GM21515 (cell line): ENCODE data around the gene CPD.
"Not testable (repeated sequence)": the region's sequence is repeated elsewhere in the genome, so short reads cannot be mapped to it uniquely, and the experiment has no call there.

ENCODE experiments used
- ATAC-seq: cut with Tn5 transposase; IDR thresholded peaks from one replicate; pipeline ENCODE4 v1.9.1; 2021; ENCODE audit not compliant: unreplicated experiment

The CPD gene

DNA sequence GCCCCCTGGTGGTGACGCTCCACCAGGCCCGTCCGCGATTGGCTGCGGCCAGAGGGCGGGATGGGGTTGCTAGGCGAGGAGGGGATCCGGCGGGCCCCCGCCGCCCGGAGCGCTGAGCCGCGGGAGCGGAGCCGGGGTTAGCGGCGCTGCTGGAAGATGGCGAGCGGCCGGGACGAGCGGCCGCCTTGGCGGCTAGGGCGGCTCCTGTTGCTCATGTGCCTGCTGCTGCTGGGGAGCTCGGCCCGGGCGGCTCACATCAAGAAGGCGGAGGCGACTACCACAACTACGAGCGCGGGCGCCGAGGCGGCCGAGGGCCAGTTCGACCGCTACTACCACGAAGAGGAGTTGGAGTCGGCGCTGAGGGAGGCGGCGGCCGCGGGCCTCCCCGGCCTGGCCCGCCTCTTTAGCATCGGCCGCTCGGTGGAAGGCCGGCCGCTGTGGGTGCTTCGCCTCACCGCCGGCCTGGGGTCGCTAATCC is at the start of gene CPD:
Gene CPD (plus strand): TSS at position 103 of the 478 bp plus-strand sequence. CDS start 54 bp downstream, at position 157.
- peak; percentile 78 for ATAC-seq

DNA sequence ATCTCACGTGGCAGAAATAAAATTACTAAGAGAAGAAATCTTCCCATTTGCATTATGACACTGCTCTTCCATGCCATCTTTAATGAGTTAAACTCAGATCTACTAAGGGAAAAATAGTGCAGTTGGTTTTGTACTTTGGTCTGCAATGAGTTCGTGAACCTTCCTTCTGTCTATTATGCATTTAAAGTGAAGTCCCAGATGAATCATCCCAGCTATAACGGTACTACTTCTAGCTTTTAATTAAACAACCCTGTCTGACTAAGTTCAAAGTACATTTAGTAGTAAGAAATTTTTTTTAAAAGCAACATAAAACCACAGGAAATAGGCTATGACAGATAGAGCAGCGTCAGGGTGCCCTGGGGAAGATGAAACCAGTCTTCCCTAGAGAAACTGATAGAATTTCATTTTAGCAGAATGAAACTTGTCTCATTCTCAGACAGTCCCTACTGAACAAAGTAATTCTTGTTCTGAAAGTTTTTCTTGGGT is 46.6 kb upstream of the CPD start:
- ATAC-seq = peak; percentile 68

DNA sequence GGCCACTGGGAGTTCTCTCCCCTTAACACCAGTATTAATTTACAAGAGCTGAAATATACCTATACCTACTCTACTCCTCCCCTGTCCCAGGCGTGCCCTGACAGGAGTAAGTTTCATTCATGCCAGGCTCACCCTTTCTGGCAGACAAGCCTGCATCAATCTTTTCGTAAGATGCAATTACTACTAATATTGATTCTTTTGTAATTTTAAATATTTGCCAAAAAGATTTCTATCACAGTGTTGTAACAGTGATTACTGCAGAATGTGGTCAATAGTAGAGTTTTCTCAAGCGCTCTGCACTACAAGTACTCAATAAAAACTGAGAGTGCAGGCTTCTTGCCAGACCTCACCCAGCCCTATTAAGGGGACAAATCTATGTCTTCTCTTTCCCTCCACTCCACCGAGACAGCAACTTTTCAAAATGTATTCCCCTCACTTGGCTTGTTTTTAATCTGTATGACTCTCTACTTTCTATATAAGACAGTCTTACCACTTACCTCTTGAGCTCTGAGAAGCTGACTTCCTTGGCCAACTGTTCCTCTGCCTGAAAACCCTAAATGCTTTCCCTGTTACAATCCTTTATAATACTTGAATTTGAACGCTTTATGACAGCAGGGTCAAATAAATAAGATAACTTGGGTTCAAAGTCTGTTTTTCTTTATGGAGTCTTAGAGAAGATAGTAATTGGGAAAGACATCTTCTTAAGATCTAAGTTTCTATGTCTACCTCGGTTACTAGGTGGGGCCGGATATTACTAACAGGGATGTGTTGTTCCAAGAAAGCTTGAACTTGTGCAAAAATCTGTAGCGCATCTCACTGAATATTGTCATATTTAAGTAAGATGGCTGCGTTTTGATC is 45.0 kb upstream of the CPD start, which contains the start of gene TMIGD1:
Gene TMIGD1 (minus strand): TSS at position 555 of the 858 bp plus-strand sequence. CDS start 1,924 bp downstream, outside the sequence.
- no peak for ATAC-seq

DNA sequence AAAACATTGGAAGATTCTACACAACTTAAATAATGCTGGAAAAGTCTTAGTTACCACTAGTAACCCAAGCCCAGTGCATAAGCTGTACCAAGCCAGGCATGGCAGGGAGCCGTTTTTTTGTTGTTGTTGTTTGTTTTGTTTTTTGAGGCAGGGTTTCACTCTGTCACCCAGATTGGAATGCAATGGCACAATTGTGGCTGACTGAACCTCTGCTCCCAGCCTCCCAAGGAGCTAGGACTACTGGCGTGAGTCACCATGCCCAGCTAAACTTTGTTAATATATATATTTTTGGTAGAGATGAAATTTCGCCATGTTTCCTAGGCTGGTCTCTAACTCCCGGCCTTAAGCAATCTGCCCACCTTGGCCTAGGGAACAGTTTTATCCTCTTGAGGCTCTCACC is 44.3 kb upstream of the CPD start:
- no peak for ATAC-seq

DNA sequence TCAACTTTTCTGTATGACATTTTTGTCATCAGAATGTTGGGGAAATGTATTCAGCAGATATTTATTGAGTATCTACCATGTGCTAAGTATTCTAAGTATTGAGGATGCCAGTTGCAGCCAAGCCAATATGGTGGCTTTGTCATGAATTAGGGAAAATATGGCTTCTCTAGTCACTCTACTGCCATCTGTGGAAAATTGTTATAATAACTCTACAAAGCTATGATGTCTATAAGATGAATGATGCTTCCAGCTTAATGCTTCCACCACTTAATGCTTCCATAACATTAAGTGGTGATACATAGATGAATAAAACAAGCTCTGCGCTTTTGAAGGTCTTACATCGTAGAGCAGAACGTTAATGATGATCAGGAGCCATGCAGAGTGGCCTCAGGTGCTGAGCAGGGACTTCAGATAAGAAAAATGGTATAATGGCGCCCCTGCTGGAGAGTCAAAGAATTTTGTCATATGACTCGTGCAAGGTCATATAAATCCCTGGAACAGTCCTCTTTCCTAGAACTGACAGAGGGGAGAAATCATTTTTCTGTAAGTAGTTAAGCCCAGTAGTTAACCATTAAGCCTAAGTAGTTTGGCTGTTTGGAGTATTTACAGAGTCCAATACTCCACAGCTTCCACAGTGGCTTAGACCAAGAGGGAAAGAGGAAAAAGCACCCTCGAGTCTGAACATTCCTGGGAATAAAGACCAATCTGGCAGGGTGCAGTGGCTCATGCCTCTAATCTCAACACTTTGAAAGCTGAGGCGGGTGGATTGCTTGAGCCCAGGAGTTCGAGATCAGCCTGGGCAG is 42.2 kb upstream of the CPD start:
- no peak for ATAC-seq

DNA sequence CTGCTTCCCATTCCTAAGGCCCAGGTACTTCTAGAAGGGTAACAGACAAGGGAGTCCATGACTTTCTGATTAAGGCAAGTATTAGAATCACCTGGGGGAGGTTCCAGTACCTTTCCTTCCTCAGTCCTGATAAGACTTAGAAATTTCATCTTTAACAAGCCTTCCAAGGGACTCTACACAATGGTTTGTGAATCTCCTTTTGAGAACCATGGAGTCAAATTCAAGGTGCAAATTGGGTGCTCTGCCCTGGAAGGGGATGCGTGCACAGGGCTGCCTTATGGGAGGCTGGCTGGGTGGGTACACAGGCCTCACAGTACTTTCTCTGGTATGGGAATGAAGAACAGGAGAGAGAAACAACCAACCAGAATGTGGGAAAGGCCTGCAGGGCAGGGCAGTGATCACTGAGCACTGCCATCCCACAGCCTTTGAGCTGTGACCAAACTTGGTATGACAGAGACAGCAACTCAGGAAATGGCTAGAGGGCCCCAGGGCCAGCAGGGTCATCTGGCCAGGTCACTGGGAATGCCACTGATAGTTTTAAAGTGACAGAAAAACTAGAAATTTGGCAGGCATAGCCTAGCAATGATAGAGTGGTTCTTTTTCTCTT is 41.2 kb upstream of the CPD start:
- ATAC-seq = no peak

DNA sequence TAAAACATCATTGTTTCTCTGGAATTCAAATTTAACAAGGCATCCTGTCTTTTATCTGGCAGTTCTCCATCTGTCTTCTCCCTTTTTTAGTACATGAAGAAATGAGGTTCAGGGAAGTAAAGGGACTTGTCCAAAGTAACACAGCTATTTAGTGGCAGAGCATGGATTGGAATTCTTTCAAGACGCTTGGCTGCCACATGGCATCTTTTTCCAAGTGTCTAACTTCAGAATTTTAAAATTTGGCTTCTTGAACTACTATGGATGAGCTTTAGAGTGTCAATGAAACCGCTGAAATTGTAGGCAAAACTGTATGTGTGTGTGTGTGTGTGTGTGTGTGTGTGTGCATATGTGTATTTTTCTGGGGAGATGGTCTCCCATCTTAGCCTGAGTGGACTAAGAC is 39.6 kb upstream of the CPD start:
- no peak for ATAC-seq

DNA sequence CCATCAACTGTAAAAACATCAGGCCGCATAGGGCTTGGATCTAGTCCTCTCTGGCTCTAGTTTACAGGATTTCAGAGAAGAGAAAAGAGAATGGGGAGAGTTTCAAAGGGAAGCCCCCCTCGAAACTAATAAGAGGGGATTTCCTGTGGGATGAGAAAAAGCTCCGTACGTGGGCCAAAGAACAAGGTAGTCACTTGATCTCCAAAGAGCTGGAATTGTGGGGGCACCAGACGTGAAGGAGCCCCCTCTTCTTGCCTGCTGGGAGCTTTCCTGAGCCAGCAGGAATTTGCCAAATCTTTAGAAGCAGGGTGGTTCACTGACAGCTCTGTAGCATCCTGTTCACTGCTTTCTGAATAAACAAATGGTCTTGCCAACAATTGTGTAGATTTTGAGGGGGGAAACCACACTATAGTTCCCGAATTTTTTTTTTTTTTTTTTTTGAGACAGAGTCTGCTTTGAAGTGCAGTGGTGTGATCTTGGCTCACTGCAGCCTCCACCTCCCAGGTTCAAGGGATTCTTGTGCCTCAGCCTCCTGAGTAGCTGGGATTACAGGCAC is 37.8 kb upstream of the CPD start:
- no peak for ATAC-seq

DNA sequence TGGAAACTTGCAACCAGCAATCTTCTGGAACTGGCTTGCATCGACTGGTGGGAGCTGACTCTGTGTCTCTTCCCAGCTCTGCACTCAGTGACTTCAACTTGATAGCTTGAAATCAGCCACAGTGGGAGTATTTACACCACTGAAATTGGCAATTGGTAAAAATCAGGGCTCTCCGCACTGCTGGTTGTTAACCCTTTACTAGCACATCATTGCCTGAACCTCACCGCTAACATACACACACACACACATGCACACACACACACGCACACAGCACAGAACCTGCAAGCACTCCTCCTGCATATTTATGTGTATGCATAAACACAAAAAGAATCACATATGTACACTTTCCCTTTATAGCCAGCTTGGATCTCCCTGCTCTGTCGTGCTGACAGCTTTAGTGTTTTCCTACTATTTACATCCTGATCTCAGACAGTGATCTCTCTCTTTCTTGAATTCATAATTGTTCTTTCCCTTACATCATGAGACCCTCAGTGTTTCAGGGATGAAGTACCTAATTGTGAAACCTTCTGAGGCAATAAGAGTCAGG is 37.0 kb upstream of the CPD start:
- ATAC-seq = no peak

DNA sequence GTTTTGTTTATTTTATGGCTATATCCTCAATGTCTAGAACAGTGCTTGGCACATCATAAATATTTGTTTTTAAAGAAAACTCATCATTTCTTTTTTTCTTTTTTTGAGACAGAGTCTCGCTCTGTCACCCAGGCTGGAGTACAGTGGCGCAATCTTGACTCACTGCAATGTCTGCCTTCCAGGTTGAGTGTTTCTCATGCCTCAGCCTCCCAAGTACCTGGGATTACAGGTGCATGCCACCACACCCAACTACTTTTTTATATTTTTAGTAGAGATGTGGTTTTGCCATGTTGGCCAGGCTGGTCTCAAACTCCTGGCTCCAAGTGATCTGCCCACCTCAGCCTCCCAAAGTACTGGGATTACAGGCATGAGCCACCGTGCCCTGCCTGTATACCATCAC is 35.5 kb upstream of the CPD start:
- not testable (repeated sequence) for ATAC-seq

DNA sequence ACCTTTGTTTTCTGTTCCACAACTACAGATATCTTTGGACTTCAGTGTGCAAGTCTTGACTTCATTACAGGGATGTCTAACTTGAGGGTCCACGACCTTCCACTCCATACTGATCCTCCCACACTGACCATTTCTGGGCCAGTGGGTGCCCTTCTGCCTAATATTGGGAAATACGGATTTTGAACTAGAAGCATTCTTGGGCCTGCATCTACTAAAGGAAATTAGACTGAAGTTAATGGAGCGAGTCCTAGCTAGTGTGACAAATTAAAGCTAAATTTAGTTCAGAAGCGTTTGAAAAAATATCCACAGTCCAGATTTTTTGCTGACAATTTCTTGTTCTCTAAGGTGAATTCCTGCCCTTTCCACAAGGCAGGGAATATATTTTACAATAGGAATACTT is 34.9 kb upstream of the CPD start:
- ATAC-seq = no peak

DNA sequence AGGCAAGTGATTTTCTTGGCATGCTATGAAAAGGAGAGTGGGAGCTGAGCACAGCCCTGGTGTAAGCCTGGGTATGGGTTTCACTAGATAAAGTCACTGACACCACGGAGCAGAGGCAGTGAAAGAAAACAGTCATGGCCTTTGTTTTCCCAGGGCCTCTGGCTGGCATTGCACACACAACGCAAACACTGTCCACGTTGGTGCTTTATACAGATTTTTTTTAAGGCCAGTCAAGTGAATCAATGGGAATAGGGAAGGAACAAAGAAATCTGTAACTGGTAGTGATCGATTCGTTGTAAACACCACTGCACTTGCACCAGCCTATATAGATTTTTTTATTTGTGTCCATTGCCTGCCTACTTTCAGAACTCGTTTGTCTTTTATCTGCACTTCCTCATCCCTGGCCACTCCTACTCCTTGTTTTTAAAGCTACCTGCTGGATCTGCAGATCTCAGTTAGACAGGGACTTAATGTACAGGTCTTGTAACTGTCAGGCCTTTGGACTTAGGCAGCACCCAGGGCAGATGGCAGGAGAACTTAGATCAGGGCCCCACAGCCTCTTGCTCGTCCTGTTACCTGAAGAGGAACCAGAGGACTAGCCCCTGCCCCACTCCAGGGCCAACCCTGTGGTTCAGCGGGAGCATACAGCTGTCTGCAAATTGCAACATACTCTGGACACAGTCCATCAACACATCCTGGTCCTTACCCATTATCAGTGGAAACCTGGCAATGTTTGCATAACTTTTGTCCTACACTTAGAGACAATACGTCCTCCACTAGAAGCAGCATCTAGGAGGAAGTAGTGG is 34.2 kb upstream of the CPD start:
- ATAC-seq = no peak

DNA sequence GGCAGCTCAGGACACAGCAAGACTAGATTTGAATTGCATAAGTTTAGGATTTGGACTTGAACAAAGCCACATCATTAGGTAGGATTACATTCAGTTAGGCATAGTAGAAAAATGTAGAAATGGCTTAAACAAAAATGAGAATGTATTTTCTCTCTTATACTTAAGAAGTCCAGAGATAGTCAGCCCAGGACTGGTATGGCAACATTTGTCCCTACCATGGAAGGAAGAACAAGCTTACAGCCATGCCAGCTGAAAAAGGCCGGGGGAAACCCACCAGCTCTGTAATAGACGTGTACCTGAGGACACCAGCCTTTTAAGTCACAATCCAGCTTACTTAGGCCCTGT is 33.7 kb upstream of the CPD start:
- no peak for ATAC-seq

DNA sequence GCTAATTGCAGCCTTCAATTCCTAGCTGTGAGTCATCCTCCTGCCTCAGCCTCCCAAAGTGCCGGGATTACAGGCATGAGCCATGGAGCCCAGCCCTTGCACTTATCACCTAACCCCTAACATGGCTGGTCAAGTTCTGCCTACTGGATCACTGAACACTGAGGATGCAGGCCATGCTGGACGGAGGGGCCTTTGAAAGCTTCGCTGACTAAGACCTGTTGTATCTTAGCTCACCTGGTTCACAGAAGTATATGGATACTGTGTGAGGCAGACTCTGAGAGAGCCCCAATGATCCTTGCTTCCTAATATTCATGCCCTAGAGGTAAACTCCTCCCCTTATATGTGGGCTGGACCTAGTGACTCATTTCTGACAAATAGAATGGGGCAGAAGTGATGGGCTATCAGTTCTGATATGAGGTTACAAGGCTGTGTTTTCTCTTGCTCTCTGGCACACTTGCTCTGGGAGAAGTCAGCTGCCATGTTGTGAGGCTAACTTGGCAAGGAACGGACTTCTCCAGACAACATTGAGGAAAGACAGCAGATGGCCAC is 33.1 kb upstream of the CPD start:
- ATAC-seq = no peak

DNA sequence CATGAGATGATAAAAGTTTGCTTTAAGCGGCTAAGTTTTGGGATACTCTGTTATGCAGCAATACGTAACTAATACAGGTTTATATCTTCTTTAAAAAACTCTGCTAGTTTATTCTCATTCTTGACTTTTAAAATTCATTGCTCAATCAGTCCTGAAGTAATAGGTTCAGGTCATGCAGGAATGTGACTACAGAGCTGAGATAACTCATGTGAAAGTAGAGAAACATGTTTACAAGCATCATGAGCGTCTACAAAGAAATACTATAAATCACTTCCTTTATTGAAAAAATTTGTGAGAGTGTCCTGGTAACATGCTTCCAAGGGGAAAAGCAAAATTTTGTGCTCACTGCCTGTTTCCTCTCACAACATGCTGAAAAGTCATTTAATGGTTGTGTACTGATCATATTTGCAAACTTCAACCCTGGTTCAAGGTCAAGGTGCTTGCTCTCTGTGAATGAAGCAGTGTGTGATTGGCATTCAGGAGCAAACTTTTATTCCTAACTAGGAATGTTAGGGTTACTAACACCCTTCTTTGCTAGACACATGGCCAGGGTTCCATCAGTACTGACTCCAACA is 32.4 kb upstream of the CPD start:
- ATAC-seq = no peak

DNA sequence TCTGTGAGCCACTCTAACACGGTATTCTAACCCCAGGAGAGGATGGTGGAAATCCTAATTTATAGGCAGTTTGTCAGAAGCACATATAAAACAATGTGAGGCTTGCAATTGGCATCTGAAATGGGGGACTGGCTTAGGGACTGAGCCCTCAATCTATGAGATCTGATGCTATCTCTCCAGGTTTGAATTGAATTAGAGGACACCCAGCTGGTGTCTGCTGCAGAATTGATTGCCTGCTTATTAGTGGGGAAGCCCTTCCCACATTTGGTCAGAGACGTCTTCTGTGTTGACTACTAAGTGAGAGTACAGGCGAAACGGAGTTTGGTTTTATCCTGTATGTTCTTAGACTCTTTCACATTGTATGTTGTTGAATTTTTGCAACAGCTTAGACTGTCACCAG is 31.2 kb upstream of the CPD start:
- ATAC-seq = no peak

DNA sequence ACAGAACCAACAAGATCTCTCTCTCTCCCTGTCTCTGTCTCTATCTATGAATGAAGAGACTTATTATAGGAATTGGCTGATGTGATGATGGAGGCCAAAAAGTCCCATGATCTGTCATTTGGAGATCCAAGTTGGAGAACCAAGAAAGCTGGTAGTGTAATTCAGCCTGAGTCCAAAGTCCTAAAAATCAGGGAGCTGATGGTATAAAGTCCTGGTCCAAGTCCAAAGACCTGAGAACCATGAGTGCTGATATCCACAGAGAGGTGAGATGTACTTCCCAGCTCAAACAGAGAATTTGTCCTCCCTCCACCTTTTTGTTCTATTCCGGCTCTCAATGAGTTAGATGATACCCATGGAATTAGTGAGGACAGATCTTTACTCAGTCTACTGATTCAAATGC is 29.5 kb upstream of the CPD start:
- no peak for ATAC-seq

DNA sequence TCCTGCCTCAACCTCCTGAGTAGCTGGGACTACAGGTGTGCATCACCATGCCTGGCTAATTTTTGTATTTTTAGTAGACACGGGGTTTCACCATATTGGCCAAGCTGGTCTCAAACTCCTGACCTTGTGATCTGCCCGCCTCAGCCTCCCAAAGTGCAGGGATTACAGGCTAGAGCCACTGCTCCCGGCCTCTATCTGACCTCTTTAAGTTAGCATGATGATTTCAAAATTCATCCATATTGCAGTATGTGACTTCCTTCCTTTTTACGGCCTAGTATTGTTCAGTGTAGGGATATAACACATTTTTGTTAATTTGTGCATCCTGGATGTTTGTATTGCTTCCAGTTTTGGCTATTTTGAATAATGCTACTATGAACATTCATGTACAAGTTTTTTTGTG is 27.5 kb upstream of the CPD start:
- ATAC-seq = not testable (repeated sequence)

DNA sequence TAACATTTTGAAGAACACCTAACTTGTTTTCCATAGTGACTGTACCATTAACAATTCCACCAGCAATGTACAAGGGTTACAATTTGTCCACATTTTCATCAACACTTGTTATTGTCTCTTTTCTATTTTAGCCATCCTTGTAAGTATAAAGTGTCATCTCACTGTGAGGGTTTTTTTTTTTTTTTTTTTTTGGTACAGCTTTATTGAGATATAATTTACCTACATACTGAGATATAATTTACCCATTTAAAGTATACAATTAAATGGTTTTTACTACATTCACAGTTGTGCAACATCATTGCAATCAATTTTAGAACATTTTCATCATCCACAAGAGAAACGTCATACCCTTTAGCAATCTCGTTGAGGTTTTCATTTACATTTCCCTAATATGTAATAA is 27.0 kb upstream of the CPD start:
- ATAC-seq = no peak
